ENCODE measurements around the gene TGFBR1. TPM values are rescaled to one million over a fixed set of nuclear protein-coding genes. Genes with fewer than 3 reads are reported as not detected.

Gene TGFBR1
- total RNA-seq, 4 donors from 2014 or later: 37.0 to 65.8 (median 48.8) TPM

DNA sequence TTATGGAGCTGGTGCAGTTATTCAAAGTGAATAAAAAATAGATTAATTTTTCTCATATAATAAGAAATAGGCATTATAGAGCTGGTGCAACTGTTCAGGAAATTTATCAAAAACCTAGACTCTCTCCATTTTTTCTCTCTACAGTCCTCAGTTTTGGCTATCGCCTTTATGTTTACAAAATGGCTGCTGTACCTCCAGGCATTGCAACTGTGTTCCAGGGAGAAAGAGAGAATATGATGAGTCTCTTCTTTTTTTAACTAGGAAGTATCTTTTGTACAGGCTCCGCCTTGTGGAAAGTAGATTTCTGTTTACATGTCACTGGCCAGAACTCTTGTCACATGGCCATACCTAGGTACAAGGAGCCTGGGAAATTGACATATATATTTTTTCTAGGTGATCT lies 3.1 kb upstream of the TGFBR1 start:
- H3K4me1 ChIP-seq: peaks cover 7 to 36% (median 11%) of the 10 kb centered on the region in 3 donors
- WGBS, 2 donors (ENCODE audit: low coverage in 1 of 2): 95 to 100% methylated on average over 2 of the region's 2 CpGs

DNA sequence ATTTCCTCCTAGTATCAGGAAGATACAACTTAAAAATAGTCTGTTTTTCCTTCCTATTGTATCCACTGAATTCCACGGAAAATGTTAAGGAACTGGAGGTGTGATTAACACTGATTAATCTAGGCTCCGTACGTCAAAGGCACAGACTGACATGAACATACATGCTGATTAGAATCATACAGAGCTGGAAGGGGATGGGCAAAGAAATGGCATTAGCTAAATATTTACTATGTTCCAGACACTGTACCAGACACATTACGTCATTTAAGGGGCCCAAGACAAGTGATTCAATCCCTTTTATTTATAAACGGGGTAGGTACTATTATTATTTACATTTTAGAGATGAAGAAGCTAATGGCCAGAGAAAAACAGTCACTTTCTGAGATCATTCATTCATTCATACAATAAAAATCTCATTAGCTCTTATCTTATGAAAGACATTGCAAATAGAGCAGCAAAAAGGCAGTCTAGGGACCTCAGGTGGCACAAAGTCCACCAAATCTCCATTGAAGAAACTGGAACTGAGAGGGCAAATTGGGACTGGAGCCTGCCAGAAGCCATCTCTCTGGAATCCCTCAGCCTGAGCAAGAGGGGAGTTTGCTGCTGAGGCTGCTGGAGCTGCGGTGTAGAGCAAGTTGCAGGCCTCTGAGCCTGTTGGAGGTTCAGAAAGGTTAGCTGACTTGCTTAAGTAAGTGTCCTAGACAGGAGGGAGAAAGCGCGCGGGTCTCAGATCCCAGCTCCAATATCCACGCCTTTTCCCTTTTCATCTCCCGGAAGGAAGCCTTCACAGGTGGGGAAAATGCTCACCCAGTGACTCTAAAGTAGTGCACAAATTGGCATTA lies 1.6 kb upstream of the TGFBR1 start:
- no peak for TF ChIP-seq POLR2A (IDR thresholded peaks at IDR 0.05)
- no peak for TF ChIP-seq EP300 (IDR thresholded peaks at IDR 0.05)
- no peak for TF ChIP-seq POLR2AphosphoS5 (IDR thresholded peaks at IDR 0.05)
- no peak for TF ChIP-seq CTCF (IDR thresholded peaks at IDR 0.05)
- Histone ChIP-seq H3K27ac (peak overlapping the region; percentile 70 to 97 (median 92)), H3K4me3 (peak overlapping the region; percentile 92 to 97), H3K36me3 (no peaks in the 10 kb centered on the region), H3K27me3 (no peaks in the 10 kb centered on the region), H3K9me3 (no peaks in the 10 kb centered on the region), H3K4me1 (peaks cover 14 to 50% (median 22%) of the 10 kb centered on the region in 3 donors)
- no peak for ATAC-seq
- 61 to 64% methylated on average over 6 to 7 of the region's 11 CpGs for WGBS, 2 donors (ENCODE audit: low coverage in 1 of 2)

More for the DNA sequence above, 3.1 kb upstream of the TGFBR1 start:
- Histone ChIP-seq H3K4me3 (no peak overlapping the region), H3K9me3 (no peaks in the 10 kb centered on the region), H3K36me3 (no peaks in the 10 kb centered on the region), H3K27ac (peak overlapping the region in 1 of 4 donors; percentile 94), H3K27me3 (no peaks in the 10 kb centered on the region)
- no peak for ATAC-seq
- TF ChIP-seq EP300 (IDR thresholded peaks at IDR 0.05) (no peak), CTCF (IDR thresholded peaks at IDR 0.05) (no peak), POLR2A (IDR thresholded peaks at IDR 0.05) (no peak), POLR2AphosphoS5 (IDR thresholded peaks at IDR 0.05) (no peak)

GRCh38 chr9:99103901-99104458 lies 933 bp upstream of the TGFBR1 start:
- no peaks in the 10 kb centered on the region for H3K9me3 ChIP-seq
- no peaks in the 10 kb centered on the region for H3K36me3 ChIP-seq
- H3K27me3 ChIP-seq: no peaks in the 10 kb centered on the region
- 1% methylated on average over 12 to 13 of the region's 14 CpGs for WGBS, 2 donors (ENCODE audit: low coverage in 1 of 2)
- TF ChIP-seq EP300 (IDR thresholded peaks at IDR 0.05) (no peak), CTCF (IDR thresholded peaks at IDR 0.05) (no peak), POLR2A (IDR thresholded peaks at IDR 0.05) (no peak), POLR2AphosphoS5 (IDR thresholded peaks at IDR 0.05) (peak; percentile 23)
- ATAC-seq: no peak
- peak overlapping the region; percentile 92 to 97 for H3K4me3 ChIP-seq
- H3K27ac ChIP-seq: peak overlapping the region; percentile 70 to 97 (median 92)
- H3K4me1 ChIP-seq: peaks cover 14 to 57% (median 23%) of the 10 kb centered on the region in 3 donors

- Histone ChIP-seq H3K27ac (peak overlapping the region; percentile 83 to 97 (median 92)), H3K27me3 (no peaks in the 10 kb centered on the region), H3K36me3 (no peaks in the 10 kb centered on the region), H3K4me1 (peaks cover 14 to 63% (median 29%) of the 10 kb centered on the region in 3 donors), H3K4me3 (peak overlapping the region; percentile 92 to 97), H3K9me3 (no peaks in the 10 kb centered on the region)
- ATAC-seq: peak; percentile 73
- TF ChIP-seq CTCF (IDR thresholded peaks at IDR 0.05) (peak in 3 of 4 experiments; percentile 8 to 37 (median 14)), POLR2AphosphoS5 (IDR thresholded peaks at IDR 0.05) (peak; percentile 24), POLR2A (IDR thresholded peaks at IDR 0.05) (peak; percentile 25 to 51), EP300 (IDR thresholded peaks at IDR 0.05) (no peak)
- WGBS, 2 donors (ENCODE audit: low coverage in 1 of 2): 0% methylated on average over 6 to 10 of the region's 118 CpGs
These were observed 485 bp downstream of the TGFBR1 start for GRCh38 chr9:99105152-99106043.

Data from gastroesophageal sphincter (tissue), 4 donors.